Keratinocyte (primary cell): Measurements from ENCODE around the gene SLC22A1. TPM values are rescaled to one million over a fixed set of nuclear protein-coding genes. Genes with fewer than 3 reads are reported as not detected.

Experiments used
- DNase-seq: peaks from one replicate; pipeline ENCODE4 v3.0.0-alpha.2; 2011; ENCODE audit warnings: low read depth, missing footprints, low spot score
- FAIRE-seq: peaks from 2 replicates; lab custom pipeline; 2011; peaks lifted over from hg19 to GRCh38; lab: Jason Lieb, UNC
- H2AFZ ChIP-seq: 2 replicates; pipeline ENCODE4 v1.6.0; 2012; ENCODE audit warnings: low read length, control low read depth, inconsistent platforms; ENCODE audit not compliant: control insufficient read depth
- H3K27ac ChIP-seq: 2 replicates; pipeline ENCODE4 v1.5.1; 2011; ENCODE audit warnings: low read length; ENCODE audit not compliant: control insufficient read depth, insufficient read depth
- H3K27me3 ChIP-seq: 3 replicates; pipeline ENCODE4 v1.6.0; 2011; ENCODE audit warnings: low read length; ENCODE audit not compliant: control insufficient read depth, insufficient read depth; ENCODE audit errors: extremely low read depth
- H3K36me3 ChIP-seq, 2 experiments: 2 replicates in 1 of 2; 3 replicates in 1 of 2; pipeline ENCODE4 v1.5.1; 2011; ENCODE audit warnings: low read length in 2 of 2, mild to moderate bottlenecking in 1 of 2; ENCODE audit not compliant: control insufficient read depth in 2 of 2, insufficient read depth in 2 of 2; ENCODE audit errors: extremely low read depth in 1 of 2
- H3K4me1 ChIP-seq: 3 replicates; pipeline ENCODE4 v1.5.1; 2011; ENCODE audit warnings: low read length; ENCODE audit not compliant: control insufficient read depth, insufficient read depth; ENCODE audit errors: extremely low read depth
- H3K4me2 ChIP-seq: 3 replicates; pipeline ENCODE4 v1.6.0; 2011; ENCODE audit warnings: low read depth, low read length; ENCODE audit not compliant: control insufficient read depth, insufficient read depth; ENCODE audit errors: extremely low read depth
- H3K4me3 ChIP-seq, 3 experiments: fragments of 200-600 bp in 1 of 3; sonication (generic) in 1 of 3; 2 replicates in 2 of 3; 3 replicates in 1 of 3; pipeline ENCODE4 v1.5.1; 2011 to 2016; ENCODE audit warnings: low read length in 3 of 3, mild to moderate bottlenecking in 3 of 3, control low read depth in 2 of 3, inconsistent platforms in 1 of 3, low read depth in 1 of 3, mixed read lengths in 1 of 3, mixed run types in 1 of 3, moderate library complexity in 1 of 3; ENCODE audit not compliant: control insufficient read depth in 2 of 3, insufficient read depth in 2 of 3; ENCODE audit errors: extremely low read depth in 1 of 3
- H3K79me2 ChIP-seq: 2 replicates; pipeline ENCODE4 v1.6.0; 2012; ENCODE audit warnings: low read length; ENCODE audit not compliant: control insufficient read depth, insufficient read depth
- H3K9ac ChIP-seq: 3 replicates; pipeline ENCODE4 v1.6.0; 2011; ENCODE audit warnings: low read length; ENCODE audit not compliant: control insufficient read depth, insufficient read depth; ENCODE audit errors: extremely low read depth
- H3K9me1 ChIP-seq: 3 replicates; pipeline ENCODE4 v1.6.0; 2011; ENCODE audit warnings: low read length; ENCODE audit not compliant: control insufficient read depth, insufficient read depth; ENCODE audit errors: extremely low read depth
- H3K9me3 ChIP-seq: 2 replicates; pipeline ENCODE4 v1.5.1; 2012; ENCODE audit warnings: low read depth, low read length; ENCODE audit not compliant: control insufficient read depth
- H4K20me1 ChIP-seq: 3 replicates; pipeline ENCODE4 v1.6.0; 2011; ENCODE audit warnings: low read length; ENCODE audit not compliant: control insufficient read depth, insufficient read depth; ENCODE audit errors: extremely low read depth
- EZH2 ChIP-seq: IDR thresholded peaks from one replicate; pipeline ENCODE4 v1.6.1; 2012; ENCODE audit warnings: inconsistent platforms, mild to moderate bottlenecking, low read length, moderate library complexity
- dilution Hi-C: fragments of 300-500 bp; cut with MboI; formaldehyde crosslinking; loops from one replicate; pipeline ENCODE4 v1.7.0; 2020; ENCODE audit warnings: low sequenced_read_pairs; ENCODE audit not compliant: extremely low pct_ligation_motif_present
- polyA plus RNA-seq, 5 experiments: library from polyadenylated mRNA; depleted of rRNA in 3 of 5; stranded (reverse) in 3 of 5; stranded (forward) in 1 of 5; unstranded in 1 of 5; fragments of >200 nt; gene quantifications; 1 replicate in 1 of 5; 2 replicates in 3 of 5; 3 replicates in 1 of 5; pipeline versions ENCODE4 v1.2.1 to v1.2.3, GENCODE V29; 2011 to 2012; ENCODE audit warnings: missing spikeins in 2 of 5, low read depth in 1 of 5, low replicate concordance in 1 of 5
- TF ChIP-seq, protein P1 (sequence below), 3 experiments: IDR thresholded peaks in 1 of 3; conservative IDR thresholded peaks in 1 of 3; optimal IDR thresholded peaks in 1 of 3; 2 replicates in 2 of 3; 3 replicates in 1 of 3; pipeline versions ENCODE3 to v1.5.1; 2011; ENCODE audit warnings: low read length in 3 of 3, mild to moderate bottlenecking in 3 of 3, moderate library complexity in 2 of 3, control low read depth in 1 of 3, inconsistent platforms in 1 of 3; ENCODE audit not compliant: insufficient read depth in 2 of 3; ENCODE audit errors: extremely low read depth in 1 of 3

The SLC22A1 gene
- polyA plus RNA-seq, 1 donor (not counting 4 experiments of a cell fraction or from before 2014, with no cell fraction given): 0.76 TPM

DNA sequence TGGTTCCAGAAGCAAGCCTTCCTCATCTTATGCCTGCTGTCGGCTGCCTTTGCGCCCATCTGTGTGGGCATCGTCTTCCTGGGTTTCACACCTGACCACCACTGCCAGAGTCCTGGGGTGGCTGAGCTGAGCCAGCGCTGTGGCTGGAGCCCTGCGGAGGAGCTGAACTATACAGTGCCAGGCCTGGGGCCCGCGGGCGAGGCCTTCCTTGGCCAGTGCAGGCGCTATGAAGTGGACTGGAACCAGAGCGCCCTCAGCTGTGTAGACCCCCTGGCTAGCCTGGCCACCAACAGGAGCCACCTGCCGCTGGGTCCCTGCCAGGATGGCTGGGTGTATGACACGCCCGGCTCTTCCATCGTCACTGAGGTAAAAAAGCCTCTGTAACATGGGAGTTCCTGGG is 366 bp downstream of the SLC22A1 start:
- TF ChIP-seq, protein P1, sequence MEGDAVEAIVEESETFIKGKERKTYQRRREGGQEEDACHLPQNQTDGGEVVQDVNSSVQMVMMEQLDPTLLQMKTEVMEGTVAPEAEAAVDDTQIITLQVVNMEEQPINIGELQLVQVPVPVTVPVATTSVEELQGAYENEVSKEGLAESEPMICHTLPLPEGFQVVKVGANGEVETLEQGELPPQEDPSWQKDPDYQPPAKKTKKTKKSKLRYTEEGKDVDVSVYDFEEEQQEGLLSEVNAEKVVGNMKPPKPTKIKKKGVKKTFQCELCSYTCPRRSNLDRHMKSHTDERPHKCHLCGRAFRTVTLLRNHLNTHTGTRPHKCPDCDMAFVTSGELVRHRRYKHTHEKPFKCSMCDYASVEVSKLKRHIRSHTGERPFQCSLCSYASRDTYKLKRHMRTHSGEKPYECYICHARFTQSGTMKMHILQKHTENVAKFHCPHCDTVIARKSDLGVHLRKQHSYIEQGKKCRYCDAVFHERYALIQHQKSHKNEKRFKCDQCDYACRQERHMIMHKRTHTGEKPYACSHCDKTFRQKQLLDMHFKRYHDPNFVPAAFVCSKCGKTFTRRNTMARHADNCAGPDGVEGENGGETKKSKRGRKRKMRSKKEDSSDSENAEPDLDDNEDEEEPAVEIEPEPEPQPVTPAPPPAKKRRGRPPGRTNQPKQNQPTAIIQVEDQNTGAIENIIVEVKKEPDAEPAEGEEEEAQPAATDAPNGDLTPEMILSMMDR (optimal IDR thresholded peaks at IDR 0.05 in 1 of 3, IDR thresholded peaks at IDR 0.05 in 1 of 3, conservative IDR thresholded peaks at IDR 0.05 in 1 of 3; ENCODE audit: extremely low read depth in 1 of 3, insufficient read depth in 2 of 3, low read length in 3 of 3): no peak
- no peak for TF ChIP-seq EZH2
- Histone ChIP-seq H3K9me1 (no peaks in the 10 kb centered on the region), H3K4me1 (no peaks in the 10 kb centered on the region), H3K4me2 (no peak overlapping the region), H3K36me3 (peaks cover 0 to 15% of the 10 kb centered on the region in 2 experiments), H3K27ac (no peak overlapping the region), H3K4me3 (no peak overlapping the region), H3K9ac (no peak overlapping the region), H3K9me3 (no peaks in the 10 kb centered on the region), H4K20me1 (no peaks in the 10 kb centered on the region), H3K79me2 (no peaks in the 10 kb centered on the region), H3K27me3 (no peaks in the 10 kb centered on the region), H2AFZ (no peak overlapping the region)
- dilution Hi-C loops: no loop called here
- FAIRE-seq (no peak), DNase-seq (no peak)

DNA sequence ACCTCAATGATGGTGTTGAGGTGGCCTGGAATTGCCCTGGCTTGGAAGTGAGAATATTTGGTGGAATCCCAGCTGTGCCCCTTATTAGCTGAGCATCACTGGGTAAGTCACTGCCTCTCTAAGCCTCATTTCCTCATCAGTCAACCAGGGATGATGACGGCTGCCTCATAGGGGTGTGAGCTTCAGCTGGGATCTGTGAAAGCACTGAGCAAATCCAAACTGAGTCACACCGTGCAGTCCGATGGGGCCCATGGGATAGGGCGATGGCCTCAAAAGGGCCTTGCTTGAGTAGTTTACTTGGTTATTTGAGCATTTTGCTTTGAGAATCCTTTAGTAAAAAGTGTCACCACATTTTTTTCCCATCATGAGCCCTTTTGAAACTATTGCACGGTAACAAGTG is 1.1 kb downstream of the SLC22A1 start:
- H3K4me3 ChIP-seq: no peak overlapping the region
- TF ChIP-seq, protein P1 (optimal IDR thresholded peaks at IDR 0.05 in 1 of 3, IDR thresholded peaks at IDR 0.05 in 1 of 3, conservative IDR thresholded peaks at IDR 0.05 in 1 of 3; ENCODE audit: extremely low read depth in 1 of 3, insufficient read depth in 2 of 3, low read length in 3 of 3): no peak
- TF ChIP-seq EZH2: no peak
- FAIRE-seq: no peak

More for the DNA sequence above, 1.1 kb downstream of the SLC22A1 start:
- Histone ChIP-seq H3K27ac (no peak overlapping the region), H4K20me1 (no peaks in the 10 kb centered on the region), H3K79me2 (no peaks in the 10 kb centered on the region), H3K36me3 (peaks cover 0 to 10% of the 10 kb centered on the region in 2 experiments), H3K4me1 (no peaks in the 10 kb centered on the region), H3K27me3 (no peaks in the 10 kb centered on the region), H2AFZ (no peak overlapping the region), H3K4me2 (no peak overlapping the region), H3K9me3 (no peaks in the 10 kb centered on the region), H3K9ac (no peak overlapping the region), H3K9me1 (no peaks in the 10 kb centered on the region)
- DNase-seq: no peak
- dilution Hi-C loops: no loop called here
